Ishikawa (cell line): ENCODE results near the gene OPRL1.
A peak's percentile ranks its signal among the peaks of the same experiment; 100 is the strongest.

Experiments
- CEBPB ChIP-seq: IDR thresholded peaks from 2 replicates; pipeline ENCODE4 v1.6.1; 2012
- CREB1 ChIP-seq: IDR thresholded peaks from 2 replicates; pipeline ENCODE4 v1.6.1; 2012; ENCODE audit warnings: low read depth
- EGR1 ChIP-seq: IDR thresholded peaks from 2 replicates; pipeline ENCODE4 v1.6.1; 2012
- EP300 ChIP-seq: IDR thresholded peaks from 2 replicates; pipeline ENCODE4 v1.6.1; 2012; ENCODE audit warnings: borderline replicate concordance
- FOXM1 ChIP-seq: IDR thresholded peaks from 2 replicates; pipeline ENCODE4 v1.6.1; 2012; ENCODE audit warnings: low read depth, borderline replicate concordance
- MAX ChIP-seq: IDR thresholded peaks from 2 replicates; pipeline ENCODE4 v1.6.1; 2012
- NFIC ChIP-seq: IDR thresholded peaks from 2 replicates; pipeline ENCODE4 v1.6.1; 2012
- RAD21 ChIP-seq: IDR thresholded peaks from 2 replicates; pipeline ENCODE4 v1.6.1; 2012; ENCODE audit warnings: low read depth
- REST ChIP-seq: IDR thresholded peaks from 2 replicates; pipeline ENCODE4 v1.6.1; 2012; ENCODE audit warnings: low read depth, mild to moderate bottlenecking
- TAF1 ChIP-seq: IDR thresholded peaks from 2 replicates; pipeline ENCODE4 v1.6.1; 2012; ENCODE audit warnings: low read depth, mild to moderate bottlenecking
- TCF12 ChIP-seq: IDR thresholded peaks from 2 replicates; pipeline ENCODE4 v1.6.1; 2012; ENCODE audit warnings: low read depth
- TEAD4 ChIP-seq: IDR thresholded peaks from 2 replicates; pipeline ENCODE4 v1.6.1; 2012
- USF1 ChIP-seq: IDR thresholded peaks from 2 replicates; pipeline ENCODE4 v1.6.1; 2012
- YY1 ChIP-seq: IDR thresholded peaks from 2 replicates; pipeline ENCODE4 v1.6.1; 2012; ENCODE audit warnings: low read depth
- ZBTB7A ChIP-seq: IDR thresholded peaks from 2 replicates; pipeline ENCODE4 v1.6.1; 2012; ENCODE audit warnings: low read depth

Gene OPRL1

GRCh38 chr20:64044484-64045247, 35.2 kb upstream of the OPRL1 start:
- TF ChIP-seq EGR1 (no peak), MAX (no peak), USF1 (no peak), RAD21 (no peak), CREB1 (no peak), EP300 (no peak), TAF1 (no peak), NFIC (no peak), TCF12 (no peak), ZBTB7A (no peak), REST (no peak), TEAD4 (no peak)

- TF ChIP-seq RAD21 (no peak), EP300 (no peak), CEBPB (no peak), YY1 (no peak), USF1 (no peak), REST (no peak), FOXM1 (no peak), ZBTB7A (no peak), TCF12 (no peak)
Observed at GRCh38 chr20:64045346-64046011, 34.4 kb upstream of the OPRL1 start.

- TF ChIP-seq EGR1 (no peak), REST (no peak), TEAD4 (no peak), CREB1 (no peak), RAD21 (no peak), TAF1 (no peak), TCF12 (no peak), FOXM1 (no peak), NFIC (no peak)
Observed at GRCh38 chr20:64047046-64047389, 32.9 kb upstream of the OPRL1 start.

GRCh38 chr20:64047968-64048401, 31.9 kb upstream of the OPRL1 start:
- TF ChIP-seq USF1 = peak; percentile 45; the same call in 1 of the 2 replicates
- no peak for TF ChIP-seq TEAD4
- TF ChIP-seq TCF12 = no peak
- TF ChIP-seq REST = no peak
- TF ChIP-seq CREB1 = no peak
- no peak for TF ChIP-seq NFIC
- 0 out of 2 replicates have a peak, but pooled peaks have one; percentile 18 for TF ChIP-seq MAX
